H1 (cell line): ENCODE measurements around the gene FBN1. TPM values are rescaled to one million over a fixed set of nuclear protein-coding genes. Genes with fewer than 3 reads are reported as not detected.

Experiments
- CTCF ChIA-PET: fragments of 300-600 bp; sonication (Branson Sonifier 250); formaldehyde crosslinking; loops from one replicate; lab custom pipeline; 2021; ENCODE audit not compliant: partially characterized antibody; lab: Charles Lee
- POLR2A ChIA-PET: fragments of 300-600 bp; sonication (Branson Sonifier 250); formaldehyde crosslinking; loops from one replicate; lab custom pipeline; 2021; ENCODE audit warnings: inconsistent platforms; ENCODE audit not compliant: partially characterized antibody; lab: Charles Lee
- DNase-seq, 2 experiments: peaks; one replicate each; pipeline versions ENCODE4 v3.0.0 to v3.0.0-alpha.2; 2010 to 2022; ENCODE audit warnings: low spot score in 2 of 2, low read depth in 1 of 2, mixed read lengths in 1 of 2
- FAIRE-seq: peaks from 2 replicates; lab custom pipeline; 2011; peaks lifted over from hg19 to GRCh38; lab: Jason Lieb, UNC
- H2AFZ ChIP-seq: 2 replicates; pipeline ENCODE4 v1.8.1; 2012; ENCODE audit warnings: low read length, inconsistent platforms
- H2AK5ac ChIP-seq: 2 replicates; pipeline ENCODE4 v1.6.1; 2013; ENCODE audit warnings: low read depth, low read length
- H2BK120ac ChIP-seq: replicated peaks from 2 replicates; pipeline ENCODE3; 2013; ENCODE audit warnings: low read depth, low read length, inconsistent platforms
- H2BK12ac ChIP-seq: 2 replicates; pipeline ENCODE4 v1.6.1; 2013; ENCODE audit warnings: low read depth, low read length
- H2BK15ac ChIP-seq: 2 replicates; pipeline ENCODE4 v1.6.1; 2013; ENCODE audit warnings: low read length
- H2BK20ac ChIP-seq: 2 replicates; pipeline ENCODE4 v1.6.1; 2013; ENCODE audit warnings: low read length
- H2BK5ac ChIP-seq: 2 replicates; pipeline ENCODE4 v1.6.1; 2013; ENCODE audit warnings: low read depth, low read length
- H3K14ac ChIP-seq: 2 replicates; pipeline ENCODE4 v1.6.1; 2013; ENCODE audit warnings: inconsistent platforms; ENCODE audit not compliant: insufficient read length
- H3K18ac ChIP-seq: 2 replicates; pipeline ENCODE4 v1.6.1; 2013; ENCODE audit warnings: low read length; ENCODE audit errors: extremely low read depth
- H3K23ac ChIP-seq: 2 replicates; pipeline ENCODE4 v1.6.1; 2013; ENCODE audit warnings: inconsistent platforms; ENCODE audit not compliant: insufficient read length
- H3K23me2 ChIP-seq: 2 replicates; pipeline ENCODE4 v1.6.1; 2013; ENCODE audit warnings: low read depth, low read length
- H3K27ac ChIP-seq: 2 replicates; pipeline ENCODE4 v1.6.1; 2011; ENCODE audit warnings: low read depth, low read length, inconsistent platforms
- H3K27me3 ChIP-seq, 4 experiments: replicated peaks in 1 of 4; 1 replicate in 1 of 4; 2 replicates in 3 of 4; pipeline versions ENCODE4 v1.6.1 to v1.8.1; 2011 to 2013; ENCODE audit warnings: low read length in 3 of 4, mild to moderate bottlenecking in 3 of 4, inconsistent platforms in 2 of 4, mixed read lengths in 2 of 4, moderate library complexity in 1 of 4; ENCODE audit not compliant: control insufficient read depth in 3 of 4, insufficient read depth in 3 of 4; ENCODE audit errors: extremely low read depth in 1 of 4
- H3K36me3 ChIP-seq, 4 experiments: 2 replicates each; pipeline versions ENCODE4 v1.6.1 to v1.8.1; 2011 to 2013; ENCODE audit warnings: mild to moderate bottlenecking in 4 of 4, low read length in 3 of 4, moderate library complexity in 2 of 4, control low read depth in 1 of 4, inconsistent platforms in 1 of 4; ENCODE audit not compliant: insufficient read depth in 4 of 4, control insufficient read depth in 2 of 4
- H3K4ac ChIP-seq: replicated peaks from 2 replicates; pipeline ENCODE3; 2013; ENCODE audit warnings: low read length, low read depth, mixed read lengths, inconsistent platforms; ENCODE audit not compliant: insufficient read length
- H3K4me1 ChIP-seq, 4 experiments: replicated peaks in 1 of 4; 1 replicate in 1 of 4; 2 replicates in 3 of 4; pipeline versions ENCODE4 v1.6.1 to v1.8.1; 2011 to 2013; ENCODE audit warnings: low read length in 3 of 4, inconsistent platforms in 2 of 4, mixed read lengths in 1 of 4; ENCODE audit not compliant: insufficient read depth in 4 of 4, control insufficient read depth in 3 of 4
- H3K4me2 ChIP-seq, 2 experiments: 2 replicates each; pipeline versions ENCODE4 v1.6.1 to v1.8.1; 2011 to 2013; ENCODE audit warnings: low read depth in 2 of 2, low read length in 2 of 2, control low read depth in 1 of 2, inconsistent platforms in 1 of 2, mild to moderate bottlenecking in 1 of 2; ENCODE audit not compliant: insufficient read depth in 1 of 2
- H3K4me3 ChIP-seq, 4 experiments: fragments of 200-600, 300-600 bp in 1 of 4; sonication (generic), shearing (Covaris generic), sonication (Bioruptor Twin) in 1 of 4; 2 replicates each; pipeline versions ENCODE4 v1.5.1 to v1.8.1; 2011 to 2016; ENCODE audit warnings: low read length in 4 of 4, low read depth in 3 of 4, control low read depth in 2 of 4, inconsistent platforms in 2 of 4, mild to moderate bottlenecking in 2 of 4, mixed read lengths in 1 of 4, moderate library complexity in 1 of 4; ENCODE audit not compliant: insufficient read depth in 2 of 4; ENCODE audit errors: extremely low read depth in 1 of 4
- H3K56ac ChIP-seq: replicated peaks from 2 replicates; pipeline ENCODE3; 2013; ENCODE audit warnings: low read depth, mild to moderate bottlenecking, mixed read lengths, low read length, inconsistent platforms; ENCODE audit not compliant: insufficient read length
- H3K79me1 ChIP-seq: 2 replicates; pipeline ENCODE4 v1.6.1; 2013; ENCODE audit warnings: low read depth, low read length, control low read depth
- H3K79me2 ChIP-seq, 2 experiments: 2 replicates each; pipeline versions ENCODE4 v1.6.1 to v1.8.1; 2012 to 2013; ENCODE audit warnings: low read length in 2 of 2, mild to moderate bottlenecking in 2 of 2, inconsistent platforms in 1 of 2; ENCODE audit not compliant: insufficient read depth in 2 of 2, control insufficient read depth in 1 of 2
- H3K9ac ChIP-seq, 4 experiments: replicated peaks in 1 of 4; 1 replicate in 1 of 4; 2 replicates in 3 of 4; pipeline versions ENCODE4 v1.6.1 to v1.8.1; 2011 to 2013; ENCODE audit warnings: low read depth in 3 of 4, low read length in 3 of 4, control low read depth in 2 of 4, mild to moderate bottlenecking in 2 of 4, moderate library complexity in 2 of 4, inconsistent platforms in 1 of 4; ENCODE audit errors: extremely low read depth in 1 of 4
- H3K9me3 ChIP-seq, 2 experiments: 2 replicates each; pipeline versions ENCODE4 v1.6.1 to v1.8.1; 2012 to 2013; ENCODE audit warnings: mild to moderate bottlenecking in 2 of 2, moderate library complexity in 2 of 2, control low read depth in 1 of 2, inconsistent platforms in 1 of 2, low read depth in 1 of 2, low read length in 1 of 2, mixed read lengths in 1 of 2; ENCODE audit not compliant: insufficient read depth in 2 of 2
- H4K20me1 ChIP-seq, 2 experiments: replicated peaks in 1 of 2; 2 replicates each; pipeline versions ENCODE3 to v1.8.1; 2011 to 2013; ENCODE audit warnings: inconsistent platforms in 2 of 2, low read length in 2 of 2, mild to moderate bottlenecking in 1 of 2; ENCODE audit not compliant: insufficient read depth in 2 of 2, control insufficient read depth in 1 of 2
- H4K5ac ChIP-seq: 2 replicates; pipeline ENCODE4 v1.6.1; 2013; ENCODE audit warnings: low read length, low read depth, mixed read lengths, inconsistent platforms; ENCODE audit not compliant: insufficient read length
- H4K8ac ChIP-seq: 2 replicates; pipeline ENCODE4 v1.8.0; 2013; ENCODE audit warnings: mild to moderate bottlenecking, moderate library complexity, low read length, inconsistent platforms; ENCODE audit not compliant: insufficient read depth; ENCODE audit errors: extremely low read depth
- H4K91ac ChIP-seq: replicated peaks from 2 replicates; pipeline ENCODE3; 2013; ENCODE audit warnings: low read length, mixed read lengths, inconsistent platforms; ENCODE audit not compliant: insufficient read length
- ATF2 ChIP-seq: IDR thresholded peaks from 2 replicates; pipeline ENCODE4 v1.6.1; 2012; ENCODE audit warnings: low read length, inconsistent platforms
- CEBPB ChIP-seq: IDR thresholded peaks from 2 replicates; pipeline ENCODE4 v1.6.1; 2012; ENCODE audit warnings: low read depth, low read length
- EP300 ChIP-seq, 2 experiments: IDR thresholded peaks; 1 replicate in 1 of 2; 2 replicates in 1 of 2; pipeline ENCODE4 v1.6.1; 2011 to 2012; ENCODE audit warnings: low read depth in 2 of 2, low read length in 2 of 2, mild to moderate bottlenecking in 2 of 2, borderline replicate concordance in 1 of 2, inconsistent platforms in 1 of 2, moderate library complexity in 1 of 2
- GABPA ChIP-seq: IDR thresholded peaks from 2 replicates; pipeline ENCODE4 v1.6.1; 2011; ENCODE audit warnings: mild to moderate bottlenecking, low read length, moderate library complexity, borderline replicate concordance; ENCODE audit not compliant: insufficient read depth
- HDAC6 ChIP-seq: IDR thresholded peaks from one replicate; pipeline ENCODE4 v1.7.1; 2012; ENCODE audit warnings: low read depth, mild to moderate bottlenecking, inconsistent platforms, low read length, moderate library complexity
- MAFK ChIP-seq: IDR thresholded peaks from 2 replicates; pipeline ENCODE4 v1.6.1; 2012; ENCODE audit warnings: low read depth, mild to moderate bottlenecking, improper control_type of control experiment, low read length
- NANOG ChIP-seq: IDR thresholded peaks from 2 replicates; pipeline ENCODE4 v1.6.1; 2011; ENCODE audit warnings: low read length, low read depth, mild to moderate bottlenecking, inconsistent platforms; ENCODE audit not compliant: insufficient read depth, poor library complexity, severe bottlenecking
- POU5F1 ChIP-seq: IDR thresholded peaks from 2 replicates; pipeline ENCODE4 v1.6.1; 2011; ENCODE audit warnings: low read depth, mild to moderate bottlenecking, low read length, moderate library complexity
- RBBP5 ChIP-seq: IDR thresholded peaks from 2 replicates; pipeline ENCODE4 v1.7.1; 2012; ENCODE audit warnings: low read depth, mild to moderate bottlenecking, inconsistent platforms, low read length, moderate library complexity, borderline replicate concordance
- SP1 ChIP-seq: IDR thresholded peaks from 2 replicates; pipeline ENCODE4 v1.6.1; 2011; ENCODE audit warnings: low read depth, low read length
- TAF1 ChIP-seq: IDR thresholded peaks from 2 replicates; pipeline ENCODE4 v1.6.1; 2011; ENCODE audit warnings: mild to moderate bottlenecking, low read depth, low read length
- ZNF274 ChIP-seq: IDR thresholded peaks from 2 replicates; pipeline ENCODE4 v1.7.0; 2012; ENCODE audit warnings: low read length, borderline replicate concordance; ENCODE audit errors: extremely low read depth
- WGBS, 2 experiments: shearing (Covaris generic) in 1 of 2; methylation state at CpG; one replicate each; pipeline versions ENCODE4 v1.1.6 to v1.1.7; 2013 to 2015; ENCODE audit warnings: low lambda C conversion rate in 2 of 2, mixed read lengths in 2 of 2, inconsistent platforms in 1 of 2, low coverage in 1 of 2, missing lambda C conversion rate in 1 of 2; ENCODE audit not compliant: insufficient replicate concordance in 2 of 2, insufficient coverage in 1 of 2, insufficient read length in 1 of 2; ENCODE audit errors: extremely low coverage in 1 of 2, missing lambda C conversion rate in 1 of 2; 5-methylcytosine and 5-hydroxymethylcytosine counted together
- polyA plus RNA-seq, 7 experiments: library from polyadenylated mRNA; depleted of rRNA in 3 of 7; stranded (reverse) in 5 of 7; unstranded in 2 of 7; fragments of >200 nt in 5 of 7; fragments of 200-250 nt in 2 of 7; gene quantifications; 1 replicate in 5 of 7; 2 replicates in 1 of 7; 4 replicates in 1 of 7; pipeline versions ENCODE4 v1.2.1 to v1.2.3, GENCODE V29; 2011 to 2013; ENCODE audit warnings: missing spikeins in 2 of 7, mixed read lengths in 2 of 7
- total RNA-seq: library from RNA; stranded (reverse); fragmentation: NEBNext Ultra II Directional; extraction: Animal tissue kit (Norgen Biotek cat#: 25700); gene quantifications from 2 replicates; pipeline ENCODE4 v1.2.1, GENCODE V29; 2021

Gene FBN1
- total and polyA plus RNA-seq, 2 of the 8 experiments (the other 6 are each of a cell fraction or from before 2014, with no cell fraction given), result 3.0 to 4.0 TPM

GRCh38 chr15:48546296-48546695, 99.2 kb downstream of the FBN1 start:
- Histone ChIP-seq H4K20me1 (no peaks in the 10 kb centered on the region), H3K14ac (no peak overlapping the region), H2BK12ac (no peak overlapping the region), H3K18ac (no peak overlapping the region), H3K36me3 (no peaks in the 10 kb centered on the region; a peak in 1 of 8 replicates), H4K5ac (no peak overlapping the region), H3K4me1 (no peaks in the 10 kb centered on the region), H2BK5ac (no peak overlapping the region), H2BK20ac (no peak overlapping the region), H3K23ac (no peak overlapping the region), H3K9me3 (no peaks in the 10 kb centered on the region), H2BK120ac (no peak overlapping the region), H3K4me3 (no peak overlapping the region), H2AFZ (no peak overlapping the region), H3K27me3 (no peaks in the 10 kb centered on the region), H2AK5ac (no peak overlapping the region), H2BK15ac (no peak overlapping the region), H3K4ac (no peak overlapping the region), H3K79me1 (no peaks in the 10 kb centered on the region), H4K8ac (no peak overlapping the region), H3K27ac (no peak overlapping the region), H3K9ac (no peak overlapping the region), H4K91ac (no peak overlapping the region), H3K23me2 (no peaks in the 10 kb centered on the region), H3K79me2 (no peaks in the 10 kb centered on the region), H3K56ac (no peak overlapping the region), H3K4me2 (no peak overlapping the region)
- no peak for TF ChIP-seq MAFK
- no peak for TF ChIP-seq ZNF274
- TF ChIP-seq ATF2, result no peak
- no peak for TF ChIP-seq SP1
- no peak for TF ChIP-seq RBBP5
- no peak for TF ChIP-seq HDAC6
- no peak for TF ChIP-seq POU5F1
- no peak for TF ChIP-seq EP300 (IDR thresholded peaks at IDR 0.05; ENCODE audit: borderline replicate concordance in 1 of 2, low read depth in 2 of 2, low read length in 2 of 2)
- TF ChIP-seq TAF1, result no peak
- TF ChIP-seq CEBPB, result no peak
- TF ChIP-seq NANOG, result no peak
- TF ChIP-seq GABPA, result no peak
- FAIRE-seq, result no peak
- no peak for DNase-seq
- 92% methylated on average over 3 of the region's 3 CpGs; no CpG with 5 or more reads in 1 of the 2 experiments for WGBS, 2 experiments
- CTCF ChIA-PET, result no interaction called here
- POLR2A ChIA-PET, result no interaction called here
